HL-60 (cell line): ENCODE results near the gene PLD2.

Experiments used
- DNase-seq, 2 experiments: peaks; one replicate each; pipeline ENCODE4 v3.0.0-alpha.2; 2010 to 2020; ENCODE audit warnings: low read depth in 1 of 2, low spot score in 1 of 2
- H3K27ac ChIP-seq: fragments of 250-450 bp; sonication (Bioruptor Pico); replicated peaks from 2 replicates; pipeline ENCODE4 v1.5.1; 2020; ENCODE audit warnings: mild to moderate bottlenecking, moderate library complexity
- H3K27me3 ChIP-seq: fragments of 250-450 bp; sonication (Bioruptor Pico); 2 replicates; pipeline ENCODE4 v1.5.1; 2021; ENCODE audit warnings: mild to moderate bottlenecking, moderate library complexity; ENCODE audit not compliant: insufficient read depth, poor library complexity, severe bottlenecking
- H3K4me3 ChIP-seq: replicated peaks from 2 replicates; pipeline ENCODE4 v1.5.1; 2011; ENCODE audit warnings: mild to moderate bottlenecking, control low read depth, low read length; ENCODE audit not compliant: insufficient read depth
- GABPA ChIP-seq: IDR thresholded peaks from 2 replicates; pipeline ENCODE4 v1.6.1; 2012; ENCODE audit warnings: low read depth
- POLR2AphosphoS5 ChIP-seq: IDR thresholded peaks from 2 replicates; pipeline ENCODE4 v1.6.1; 2012; ENCODE audit warnings: low read depth
- SPI1 ChIP-seq: IDR thresholded peaks from 2 replicates; pipeline ENCODE4 v1.6.1; 2012; ENCODE audit warnings: low read depth, mild to moderate bottlenecking, borderline replicate concordance
- long read RNA-seq: library from polyadenylated mRNA; unstranded; transcript quantifications from one replicate; pipeline ENCODE4 v2.0.0, GENCODE V29; 2020
- TF ChIP-seq, protein P1 (sequence below): IDR thresholded peaks from 2 replicates; pipeline ENCODE4 v1.6.1; 2012; ENCODE audit warnings: low read depth; ENCODE audit not compliant: insufficient replicate concordance
- TF ChIP-seq, protein P2 (sequence below): IDR thresholded peaks from one replicate; pipeline ENCODE4 v1.5.1; 2011; ENCODE audit warnings: low read length, control low read depth, inconsistent platforms; ENCODE audit not compliant: insufficient read depth

Gene PLD2, protein sequence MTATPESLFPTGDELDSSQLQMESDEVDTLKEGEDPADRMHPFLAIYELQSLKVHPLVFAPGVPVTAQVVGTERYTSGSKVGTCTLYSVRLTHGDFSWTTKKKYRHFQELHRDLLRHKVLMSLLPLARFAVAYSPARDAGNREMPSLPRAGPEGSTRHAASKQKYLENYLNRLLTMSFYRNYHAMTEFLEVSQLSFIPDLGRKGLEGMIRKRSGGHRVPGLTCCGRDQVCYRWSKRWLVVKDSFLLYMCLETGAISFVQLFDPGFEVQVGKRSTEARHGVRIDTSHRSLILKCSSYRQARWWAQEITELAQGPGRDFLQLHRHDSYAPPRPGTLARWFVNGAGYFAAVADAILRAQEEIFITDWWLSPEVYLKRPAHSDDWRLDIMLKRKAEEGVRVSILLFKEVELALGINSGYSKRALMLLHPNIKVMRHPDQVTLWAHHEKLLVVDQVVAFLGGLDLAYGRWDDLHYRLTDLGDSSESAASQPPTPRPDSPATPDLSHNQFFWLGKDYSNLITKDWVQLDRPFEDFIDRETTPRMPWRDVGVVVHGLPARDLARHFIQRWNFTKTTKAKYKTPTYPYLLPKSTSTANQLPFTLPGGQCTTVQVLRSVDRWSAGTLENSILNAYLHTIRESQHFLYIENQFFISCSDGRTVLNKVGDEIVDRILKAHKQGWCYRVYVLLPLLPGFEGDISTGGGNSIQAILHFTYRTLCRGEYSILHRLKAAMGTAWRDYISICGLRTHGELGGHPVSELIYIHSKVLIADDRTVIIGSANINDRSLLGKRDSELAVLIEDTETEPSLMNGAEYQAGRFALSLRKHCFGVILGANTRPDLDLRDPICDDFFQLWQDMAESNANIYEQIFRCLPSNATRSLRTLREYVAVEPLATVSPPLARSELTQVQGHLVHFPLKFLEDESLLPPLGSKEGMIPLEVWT
- long read RNA-seq, partial matches to known transcripts = 0 of 1 reads
- long read RNA-seq, other reads (novel, unspliced or antisense) = 1 of 1 reads

DNA sequence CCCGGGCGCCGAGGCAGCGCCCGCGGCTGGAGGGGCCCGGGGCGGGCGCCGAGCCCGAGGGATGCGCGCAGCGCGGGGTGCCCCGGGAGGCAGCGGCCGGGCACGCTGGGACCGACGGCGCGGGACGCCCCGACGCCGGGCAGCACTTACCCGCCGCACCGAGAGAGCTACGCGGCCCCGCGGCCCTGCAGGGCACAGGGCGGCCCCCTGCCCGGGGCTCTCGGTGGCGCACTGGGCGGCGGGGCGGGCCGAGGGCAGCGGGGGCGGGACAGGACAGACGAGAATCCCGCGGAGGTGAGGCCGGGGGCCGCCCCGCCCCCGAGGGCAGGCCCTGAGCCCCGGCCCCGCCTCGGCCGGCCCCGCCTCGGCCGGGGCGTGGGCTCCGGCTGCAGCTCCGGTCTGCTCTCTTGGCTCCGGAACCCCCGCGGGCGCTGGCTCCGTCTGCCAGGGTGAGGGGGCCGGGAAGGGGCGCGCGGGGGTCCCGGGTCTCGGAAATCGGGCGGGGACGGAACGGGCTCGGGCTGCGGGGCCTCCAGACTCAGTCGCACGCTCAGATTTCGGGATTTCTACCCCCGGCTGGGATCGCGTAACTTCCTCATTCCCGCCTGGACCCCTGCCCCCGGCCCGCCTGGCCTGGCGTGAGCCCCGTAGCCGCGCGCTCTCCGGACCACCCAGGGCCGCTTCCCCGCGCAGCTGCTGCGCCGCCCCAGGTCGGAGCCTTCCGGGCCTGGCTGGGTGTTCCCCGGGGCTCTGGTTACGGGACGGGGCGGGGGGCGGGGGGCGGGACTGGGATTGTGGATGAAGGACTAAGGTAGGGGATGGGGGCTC, at the start of gene PLD2:
TSS of gene PLD2 (plus strand) at position 376 of the 828 bp plus-strand sequence. CDS start 621 bp downstream, outside the sequence.
- H3K27ac ChIP-seq = no peak within 1 kb of the TSS
- peaks cover 8% of the 10 kb centered on the region for H3K27me3 ChIP-seq
- peak within 1 kb of the TSS; percentile 44 for H3K4me3 ChIP-seq
- no peak for TF ChIP-seq GABPA
- TF ChIP-seq POLR2AphosphoS5 = no peak
- no peak for TF ChIP-seq SPI1
- TF ChIP-seq, protein P1, sequence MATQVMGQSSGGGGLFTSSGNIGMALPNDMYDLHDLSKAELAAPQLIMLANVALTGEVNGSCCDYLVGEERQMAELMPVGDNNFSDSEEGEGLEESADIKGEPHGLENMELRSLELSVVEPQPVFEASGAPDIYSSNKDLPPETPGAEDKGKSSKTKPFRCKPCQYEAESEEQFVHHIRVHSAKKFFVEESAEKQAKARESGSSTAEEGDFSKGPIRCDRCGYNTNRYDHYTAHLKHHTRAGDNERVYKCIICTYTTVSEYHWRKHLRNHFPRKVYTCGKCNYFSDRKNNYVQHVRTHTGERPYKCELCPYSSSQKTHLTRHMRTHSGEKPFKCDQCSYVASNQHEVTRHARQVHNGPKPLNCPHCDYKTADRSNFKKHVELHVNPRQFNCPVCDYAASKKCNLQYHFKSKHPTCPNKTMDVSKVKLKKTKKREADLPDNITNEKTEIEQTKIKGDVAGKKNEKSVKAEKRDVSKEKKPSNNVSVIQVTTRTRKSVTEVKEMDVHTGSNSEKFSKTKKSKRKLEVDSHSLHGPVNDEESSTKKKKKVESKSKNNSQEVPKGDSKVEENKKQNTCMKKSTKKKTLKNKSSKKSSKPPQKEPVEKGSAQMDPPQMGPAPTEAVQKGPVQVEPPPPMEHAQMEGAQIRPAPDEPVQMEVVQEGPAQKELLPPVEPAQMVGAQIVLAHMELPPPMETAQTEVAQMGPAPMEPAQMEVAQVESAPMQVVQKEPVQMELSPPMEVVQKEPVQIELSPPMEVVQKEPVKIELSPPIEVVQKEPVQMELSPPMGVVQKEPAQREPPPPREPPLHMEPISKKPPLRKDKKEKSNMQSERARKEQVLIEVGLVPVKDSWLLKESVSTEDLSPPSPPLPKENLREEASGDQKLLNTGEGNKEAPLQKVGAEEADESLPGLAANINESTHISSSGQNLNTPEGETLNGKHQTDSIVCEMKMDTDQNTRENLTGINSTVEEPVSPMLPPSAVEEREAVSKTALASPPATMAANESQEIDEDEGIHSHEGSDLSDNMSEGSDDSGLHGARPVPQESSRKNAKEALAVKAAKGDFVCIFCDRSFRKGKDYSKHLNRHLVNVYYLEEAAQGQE = no peak
- TF ChIP-seq, protein P2, sequence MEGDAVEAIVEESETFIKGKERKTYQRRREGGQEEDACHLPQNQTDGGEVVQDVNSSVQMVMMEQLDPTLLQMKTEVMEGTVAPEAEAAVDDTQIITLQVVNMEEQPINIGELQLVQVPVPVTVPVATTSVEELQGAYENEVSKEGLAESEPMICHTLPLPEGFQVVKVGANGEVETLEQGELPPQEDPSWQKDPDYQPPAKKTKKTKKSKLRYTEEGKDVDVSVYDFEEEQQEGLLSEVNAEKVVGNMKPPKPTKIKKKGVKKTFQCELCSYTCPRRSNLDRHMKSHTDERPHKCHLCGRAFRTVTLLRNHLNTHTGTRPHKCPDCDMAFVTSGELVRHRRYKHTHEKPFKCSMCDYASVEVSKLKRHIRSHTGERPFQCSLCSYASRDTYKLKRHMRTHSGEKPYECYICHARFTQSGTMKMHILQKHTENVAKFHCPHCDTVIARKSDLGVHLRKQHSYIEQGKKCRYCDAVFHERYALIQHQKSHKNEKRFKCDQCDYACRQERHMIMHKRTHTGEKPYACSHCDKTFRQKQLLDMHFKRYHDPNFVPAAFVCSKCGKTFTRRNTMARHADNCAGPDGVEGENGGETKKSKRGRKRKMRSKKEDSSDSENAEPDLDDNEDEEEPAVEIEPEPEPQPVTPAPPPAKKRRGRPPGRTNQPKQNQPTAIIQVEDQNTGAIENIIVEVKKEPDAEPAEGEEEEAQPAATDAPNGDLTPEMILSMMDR = no peak
- peak; percentile 17 to 26 for DNase-seq

DNA sequence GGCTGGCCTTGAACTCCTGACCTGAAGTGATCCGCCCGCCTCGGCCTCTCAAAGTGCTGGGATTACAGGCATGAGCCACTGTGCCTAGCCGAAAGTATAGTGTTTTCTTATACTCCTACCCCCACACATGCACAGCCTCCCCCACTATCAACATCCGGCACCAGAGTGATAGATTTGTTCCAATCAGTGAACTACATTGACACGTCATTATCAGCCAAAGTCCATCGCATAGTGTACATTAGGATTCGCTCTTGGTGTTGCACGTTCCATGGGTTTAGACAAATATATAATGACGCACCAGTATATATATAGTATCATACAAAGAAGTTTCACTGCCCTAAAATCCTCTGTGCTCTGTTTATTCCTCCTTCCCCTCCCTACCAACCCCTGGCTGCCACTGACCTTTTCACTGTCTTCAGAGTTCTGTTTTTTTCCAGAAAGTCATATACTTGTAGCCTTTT, 47.1 kb upstream of the PLD2 start:
- no peak overlapping the region for H3K4me3 ChIP-seq
- H3K27ac ChIP-seq = no peak overlapping the region
- no peak for DNase-seq
- TF ChIP-seq POLR2AphosphoS5 (no peak), SPI1 (no peak), GABPA (no peak)
- TF ChIP-seq, protein P1 = no peak
- TF ChIP-seq, protein P2 = no peak
- no peaks in the 10 kb centered on the region for H3K27me3 ChIP-seq

DNA sequence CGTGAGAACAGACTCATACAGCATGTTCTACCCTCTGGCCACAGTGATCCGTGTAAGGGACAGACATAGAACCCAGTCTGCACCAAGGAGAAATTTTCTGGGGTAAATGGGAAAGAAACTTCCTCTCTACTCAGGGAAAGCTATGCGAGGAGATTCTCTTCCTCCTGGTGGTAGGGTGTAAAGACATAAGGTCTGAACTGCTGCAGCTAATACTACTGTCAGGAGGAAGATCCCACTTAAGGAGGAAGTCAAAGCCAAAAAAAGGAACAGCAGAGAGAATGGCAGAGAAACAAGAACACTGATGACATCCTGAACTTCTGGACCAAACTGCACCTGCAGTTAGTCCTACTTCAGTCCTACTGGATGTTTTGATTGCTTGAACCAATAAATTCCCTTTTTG, 42.4 kb upstream of the PLD2 start:
- TF ChIP-seq POLR2AphosphoS5 = no peak
- peak; percentile 91 for TF ChIP-seq SPI1
- Histone ChIP-seq H3K27me3 (no peaks in the 10 kb centered on the region), H3K4me3 (no peak overlapping the region), H3K27ac (peak overlapping the region; percentile 62)
- peak; percentile 49 to 57 for DNase-seq
